Neural crest cell (in vitro differentiated cells): ENCODE data around the gene SCD5. TPM values are rescaled to one million over a fixed set of nuclear protein-coding genes. Genes with fewer than 3 reads are reported as not detected.

Experiments used
- DNase-seq: peaks from one replicate; pipeline ENCODE4 v3.0.0; 2021; ENCODE audit warnings: low read depth, mixed read lengths, low spot score
- H3K27ac Mint-ChIP-seq: one replicate; pipeline ENCODE4 v1.8.0; 2021; ENCODE audit warnings: mild to moderate bottlenecking, mixed read lengths; ENCODE audit not compliant: unreplicated experiment
- H3K27me3 Mint-ChIP-seq: 2 replicates; pipeline ENCODE4 v1.8.0; 2021; ENCODE audit warnings: low read depth, mild to moderate bottlenecking, mixed read lengths
- H3K36me3 Mint-ChIP-seq: 2 replicates; pipeline ENCODE4 v1.8.0; 2021; ENCODE audit warnings: low read depth, mild to moderate bottlenecking, mixed read lengths
- H3K4me1 Mint-ChIP-seq: 2 replicates; pipeline ENCODE4 v1.8.0; 2021; ENCODE audit warnings: mixed read lengths
- H3K4me3 Mint-ChIP-seq: one replicate; pipeline ENCODE4 v1.8.0; 2021; ENCODE audit warnings: mild to moderate bottlenecking, mixed read lengths
- H3K9me3 Mint-ChIP-seq: 2 replicates; pipeline ENCODE4 v1.8.0; 2021; ENCODE audit warnings: mixed read lengths
- total RNA-seq: library from RNA; stranded (reverse); gene quantifications from 2 replicates; pipeline ENCODE4 v1.2.1, GENCODE V29; 2021
- TF ChIP-seq, protein P1 (sequence below): fragments of 200-600 bp; sonication (generic); conservative IDR thresholded peaks from 2 replicates; pipeline ENCODE4 v1.5.0; 2021; ENCODE audit warnings: antibody characterized with exemption, mild to moderate bottlenecking

Gene SCD5
- total RNA-seq, 1 donor from 2014 or later = 40.7 TPM

DNA sequence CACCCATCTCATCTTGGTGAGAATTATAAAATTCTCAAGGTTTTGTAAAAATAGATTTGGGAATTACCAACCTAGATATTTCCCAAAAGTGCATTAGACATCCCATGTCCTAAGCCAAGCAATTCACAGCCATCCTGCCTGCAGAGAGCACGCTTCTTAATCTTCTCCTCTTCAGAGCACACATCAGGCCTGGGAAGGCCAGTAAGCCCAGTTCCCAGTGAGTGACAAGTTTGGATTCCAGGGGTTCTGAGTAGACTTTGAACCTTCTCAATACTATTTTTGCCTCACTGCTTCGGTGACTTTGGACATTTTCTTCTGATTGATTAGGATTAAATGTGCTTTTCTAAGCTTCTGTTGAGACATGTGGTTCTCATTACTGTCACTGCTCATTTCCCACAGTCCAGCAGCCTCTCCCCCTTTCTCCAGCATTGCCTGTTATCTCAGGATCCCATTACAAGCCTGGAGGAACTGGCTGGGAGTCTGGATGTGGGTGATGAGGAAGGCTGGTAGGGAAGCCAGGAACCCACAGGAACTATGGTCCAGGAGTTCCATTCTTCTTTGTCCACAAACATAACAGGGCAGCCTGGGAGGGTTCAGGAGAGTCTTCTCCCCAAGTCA, 180.4 kb downstream of the SCD5 start:
- Mint-ChIP-seq H3K4me3 (no peak overlapping the region), H3K9me3 (no peaks in the 10 kb centered on the region), H3K4me1 (peaks cover 19% of the 10 kb centered on the region), H3K36me3 (no peaks in the 10 kb centered on the region), H3K27ac (no peak overlapping the region), H3K27me3 (no peaks in the 10 kb centered on the region)
- no peak for DNase-seq
- TF ChIP-seq, protein P1, sequence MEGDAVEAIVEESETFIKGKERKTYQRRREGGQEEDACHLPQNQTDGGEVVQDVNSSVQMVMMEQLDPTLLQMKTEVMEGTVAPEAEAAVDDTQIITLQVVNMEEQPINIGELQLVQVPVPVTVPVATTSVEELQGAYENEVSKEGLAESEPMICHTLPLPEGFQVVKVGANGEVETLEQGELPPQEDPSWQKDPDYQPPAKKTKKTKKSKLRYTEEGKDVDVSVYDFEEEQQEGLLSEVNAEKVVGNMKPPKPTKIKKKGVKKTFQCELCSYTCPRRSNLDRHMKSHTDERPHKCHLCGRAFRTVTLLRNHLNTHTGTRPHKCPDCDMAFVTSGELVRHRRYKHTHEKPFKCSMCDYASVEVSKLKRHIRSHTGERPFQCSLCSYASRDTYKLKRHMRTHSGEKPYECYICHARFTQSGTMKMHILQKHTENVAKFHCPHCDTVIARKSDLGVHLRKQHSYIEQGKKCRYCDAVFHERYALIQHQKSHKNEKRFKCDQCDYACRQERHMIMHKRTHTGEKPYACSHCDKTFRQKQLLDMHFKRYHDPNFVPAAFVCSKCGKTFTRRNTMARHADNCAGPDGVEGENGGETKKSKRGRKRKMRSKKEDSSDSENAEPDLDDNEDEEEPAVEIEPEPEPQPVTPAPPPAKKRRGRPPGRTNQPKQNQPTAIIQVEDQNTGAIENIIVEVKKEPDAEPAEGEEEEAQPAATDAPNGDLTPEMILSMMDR = no peak

DNA sequence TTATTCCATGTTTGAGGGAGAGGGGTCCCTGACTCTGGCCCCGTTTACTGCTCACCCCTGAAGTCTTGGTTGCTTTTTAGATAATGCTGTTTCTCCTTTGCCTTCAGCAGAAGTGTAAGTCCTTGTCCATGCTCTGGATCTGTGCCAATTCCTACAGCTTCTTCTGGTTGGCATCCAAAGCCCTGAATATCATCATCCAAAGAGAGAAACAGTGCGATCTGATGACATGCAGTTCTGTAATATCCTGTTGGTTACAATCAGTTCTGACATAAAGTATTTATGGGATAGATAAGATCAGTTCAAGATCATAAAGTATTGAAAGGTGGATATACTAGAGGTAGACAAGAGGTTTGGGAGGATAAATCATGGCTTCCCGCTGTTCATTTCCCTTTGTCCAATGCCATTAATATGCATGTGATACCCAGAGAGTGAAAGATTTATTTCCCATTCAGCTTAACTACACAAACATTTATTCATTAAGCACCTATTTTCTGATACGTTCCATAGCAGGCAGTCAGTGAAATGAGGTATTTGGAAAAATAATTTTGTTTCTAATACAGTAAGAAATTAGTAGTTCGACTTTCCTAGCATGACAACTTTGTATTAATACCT, 183.7 kb downstream of the SCD5 start:
- DNase-seq = no peak
- Mint-ChIP-seq H3K9me3 (no peaks in the 10 kb centered on the region), H3K4me3 (no peak overlapping the region), H3K27ac (no peak overlapping the region), H3K27me3 (peaks cover 2% of the 10 kb centered on the region), H3K4me1 (peaks cover 20% of the 10 kb centered on the region), H3K36me3 (no peaks in the 10 kb centered on the region)
- TF ChIP-seq, protein P1 = no peak

DNA sequence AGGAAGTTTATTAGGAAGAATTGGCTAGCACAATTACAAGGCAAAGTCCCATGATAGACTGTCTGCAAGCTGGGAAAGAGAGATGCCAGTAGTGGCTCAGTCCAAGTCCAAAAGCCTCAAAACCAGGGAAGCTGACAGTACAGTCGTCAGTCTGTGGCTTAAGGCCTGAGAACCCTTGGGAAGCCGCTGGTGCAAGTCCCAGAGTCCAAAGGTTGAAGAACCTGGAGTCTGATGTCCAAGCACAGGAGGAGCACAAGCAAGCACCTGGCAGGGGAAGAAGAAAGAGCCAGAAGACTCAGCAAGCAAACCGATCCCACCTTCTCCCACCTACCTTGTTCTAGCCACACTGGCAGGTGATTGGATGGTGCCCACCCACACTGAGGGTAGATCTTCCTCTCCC, 185.5 kb downstream of the SCD5 start:
- no peak for DNase-seq
- H3K9me3 Mint-ChIP-seq = no peaks in the 10 kb centered on the region
- H3K4me1 Mint-ChIP-seq = peaks cover 20% of the 10 kb centered on the region
- H3K4me3 Mint-ChIP-seq = no peak overlapping the region
- peaks cover 2% of the 10 kb centered on the region for H3K27me3 Mint-ChIP-seq
- TF ChIP-seq, protein P1 = no peak
- no peaks in the 10 kb centered on the region for H3K36me3 Mint-ChIP-seq
- no peak overlapping the region for H3K27ac Mint-ChIP-seq

DNA sequence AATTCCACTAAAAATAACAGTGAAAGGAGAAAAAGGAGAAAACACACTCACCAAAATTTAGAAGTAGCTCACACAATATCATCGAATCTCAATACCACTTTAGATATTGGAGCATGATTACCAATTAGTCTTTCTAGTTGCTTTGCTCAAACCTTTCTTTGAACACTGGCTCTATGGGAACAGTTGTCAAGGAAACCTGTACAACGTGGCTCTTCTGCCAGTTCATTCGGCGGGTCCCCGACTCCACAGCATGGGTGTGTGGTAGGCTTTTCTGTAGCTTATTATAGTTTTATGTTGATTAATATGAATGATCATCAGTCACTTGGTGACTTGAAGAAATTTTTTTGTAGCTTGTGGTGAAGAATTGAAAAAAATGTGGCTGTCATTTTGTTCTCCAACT, 186.6 kb downstream of the SCD5 start:
- H3K4me3 Mint-ChIP-seq = no peak overlapping the region
- H3K36me3 Mint-ChIP-seq = no peaks in the 10 kb centered on the region
- no peaks in the 10 kb centered on the region for H3K9me3 Mint-ChIP-seq
- H3K4me1 Mint-ChIP-seq = peaks cover 20% of the 10 kb centered on the region
- TF ChIP-seq, protein P1 = no peak
- DNase-seq = no peak
- H3K27me3 Mint-ChIP-seq = peaks cover 2% of the 10 kb centered on the region
- no peak overlapping the region for H3K27ac Mint-ChIP-seq

DNA sequence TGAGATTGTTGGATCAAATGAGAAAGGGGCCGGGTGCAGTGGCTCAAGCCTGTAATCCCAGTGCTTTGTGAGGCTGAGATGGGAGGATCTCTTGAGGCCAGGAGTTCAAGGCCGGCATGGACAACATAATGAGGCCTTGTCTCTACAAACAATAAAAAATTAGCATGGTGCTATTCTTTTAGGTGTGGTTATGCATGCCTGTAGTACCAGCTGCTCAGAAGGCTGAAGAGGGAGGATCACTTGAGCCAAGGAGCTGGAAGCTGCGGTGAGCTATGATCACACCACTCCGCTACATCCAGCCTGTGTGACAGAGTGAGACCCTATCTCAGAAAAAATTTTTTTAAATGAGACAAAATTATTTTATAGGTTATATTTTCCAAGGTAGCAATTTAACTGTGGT, 187.1 kb downstream of the SCD5 start:
- Mint-ChIP-seq H3K4me1 (peaks cover 20% of the 10 kb centered on the region), H3K36me3 (no peaks in the 10 kb centered on the region), H3K4me3 (no peak overlapping the region), H3K27ac (no peak overlapping the region), H3K27me3 (peaks cover 2% of the 10 kb centered on the region), H3K9me3 (no peaks in the 10 kb centered on the region)
- TF ChIP-seq, protein P1 = no peak
- no peak for DNase-seq
